GM18526 (cell line): ENCODE results near the gene PIM1.

Experiments used
- POLR2A ChIP-seq: IDR thresholded peaks from 3 replicates; pipeline ENCODE4 v1.6.1; 2011; ENCODE audit not compliant: insufficient read length; ENCODE audit errors: extremely low read depth

PIM1 gene

GRCh38 chr6:37134396-37135191 lies 35.4 kb upstream of the PIM1 start:
- TF ChIP-seq POLR2A: no peak

- no peak for TF ChIP-seq POLR2A
Measured at GRCh38 chr6:37135835-37136694, 33.9 kb upstream of the PIM1 start.

- no peak for TF ChIP-seq POLR2A
Measured at GRCh38 chr6:37136821-37137200, 33.1 kb upstream of the PIM1 start.

GRCh38 chr6:37137201-37138090 lies 32.5 kb upstream of the PIM1 start:
- no peak for TF ChIP-seq POLR2A

- no peak for TF ChIP-seq POLR2A
Measured at GRCh38 chr6:37138856-37139229, 31.1 kb upstream of the PIM1 start.

- no peak for TF ChIP-seq POLR2A
Measured at GRCh38 chr6:37139230-37139962, 30.6 kb upstream of the PIM1 start.

- no peak for TF ChIP-seq POLR2A
Measured at GRCh38 chr6:37140145-37140544, 29.8 kb upstream of the PIM1 start.

- TF ChIP-seq POLR2A: no peak
Measured at GRCh38 chr6:37141281-37142049, 28.5 kb upstream of the PIM1 start.

GRCh38 chr6:37142050-37142614 lies 27.8 kb upstream of the PIM1 start:
- no peak for TF ChIP-seq POLR2A

GRCh38 chr6:37143585-37143984 lies 26.4 kb upstream of the PIM1 start:
- TF ChIP-seq POLR2A: no peak

- TF ChIP-seq POLR2A: no peak
Measured at GRCh38 chr6:37145443-37145842, 24.5 kb upstream of the PIM1 start.

- no peak for TF ChIP-seq POLR2A
Measured at GRCh38 chr6:37146735-37147157, 23.2 kb upstream of the PIM1 start.

GRCh38 chr6:37149745-37150144 lies 20.2 kb upstream of the PIM1 start:
- TF ChIP-seq POLR2A: no peak

- no peak for TF ChIP-seq POLR2A
Measured at GRCh38 chr6:37150314-37150713, 19.6 kb upstream of the PIM1 start.
